Measurements from ENCODE around the gene PPP2R5E.

PPP2R5E gene

DNA sequence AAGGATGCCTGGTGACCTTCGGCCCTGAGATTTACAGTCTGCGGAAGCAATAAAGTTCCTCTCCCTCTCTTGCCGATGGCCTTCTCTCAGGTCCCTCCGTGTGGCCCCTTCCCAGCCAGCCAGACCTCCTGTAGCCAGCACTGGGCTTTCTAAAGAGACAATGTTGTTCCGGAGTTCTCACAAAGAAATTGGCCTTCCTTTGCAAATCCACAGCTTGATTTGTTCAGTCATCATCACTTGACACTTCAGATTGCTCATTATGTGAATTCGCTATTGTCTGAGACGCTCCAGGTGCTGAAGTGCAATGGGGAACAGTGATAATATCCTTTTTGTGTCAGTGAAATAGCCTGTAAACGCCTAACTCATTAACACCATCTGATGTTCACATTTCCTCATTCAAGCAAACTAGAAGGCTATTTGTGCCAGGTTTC is 180.8 kb downstream of the PPP2R5E start:
- DNase-seq, result no peak

DNA sequence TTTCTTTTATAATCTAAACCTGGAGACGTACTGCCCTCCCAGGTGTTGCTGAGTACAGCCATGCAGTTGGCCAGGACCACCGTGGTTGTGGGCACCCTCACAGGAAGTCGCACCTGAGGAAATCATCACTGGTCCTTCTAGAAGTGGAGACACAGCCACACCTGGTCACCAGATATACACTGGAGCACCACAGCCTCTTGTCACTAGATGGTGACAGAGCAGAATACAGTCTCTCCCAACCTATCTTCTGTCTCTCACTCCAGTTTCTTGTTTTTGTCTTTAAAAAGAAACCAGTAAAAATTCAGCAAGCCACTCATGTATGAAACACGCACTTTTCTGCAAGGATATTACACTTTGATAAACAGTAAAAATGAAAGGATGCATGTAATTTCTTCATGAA is 181.4 kb downstream of the PPP2R5E start:
- no peak for DNase-seq

DNA sequence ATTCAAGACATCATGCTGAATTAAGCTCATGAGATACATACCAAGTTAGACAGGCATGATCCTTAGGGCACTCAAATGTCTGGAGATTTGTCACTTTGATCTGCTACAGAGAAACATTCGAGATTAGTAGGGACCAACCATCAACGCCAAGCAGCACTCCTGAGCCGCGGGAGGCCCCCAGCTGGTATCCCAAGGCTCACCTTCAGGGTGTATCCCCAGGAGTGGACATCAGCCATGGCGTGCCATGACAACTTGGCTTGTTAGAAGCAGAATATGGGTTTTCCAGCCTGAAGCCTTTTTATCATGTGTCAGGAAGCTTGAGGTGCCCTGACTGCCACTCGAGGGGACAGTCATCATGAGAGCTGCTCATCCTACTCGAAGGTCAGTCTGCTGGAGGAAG is 185.3 kb downstream of the PPP2R5E start:
- DNase-seq, result no peak

DNA sequence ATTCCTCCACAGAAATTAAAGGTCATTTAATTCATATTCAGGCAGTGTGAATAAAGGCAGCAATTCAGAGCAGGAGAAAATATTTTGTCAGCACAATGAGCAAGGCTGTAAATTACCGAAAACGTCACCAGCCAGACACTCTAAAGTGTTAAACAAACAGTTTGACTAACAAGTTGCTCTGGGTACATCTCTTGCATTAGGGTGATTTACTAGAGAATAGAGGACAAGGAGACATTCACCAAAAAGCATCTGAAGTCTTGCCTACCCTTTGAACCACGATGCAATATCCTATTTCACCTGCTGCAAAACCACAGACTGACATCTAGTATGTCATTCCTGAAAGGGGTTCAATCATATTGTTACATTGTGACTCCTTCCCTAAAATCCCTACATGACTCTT is 197.4 kb downstream of the PPP2R5E start:
- DNase-seq, result no peak

DNA sequence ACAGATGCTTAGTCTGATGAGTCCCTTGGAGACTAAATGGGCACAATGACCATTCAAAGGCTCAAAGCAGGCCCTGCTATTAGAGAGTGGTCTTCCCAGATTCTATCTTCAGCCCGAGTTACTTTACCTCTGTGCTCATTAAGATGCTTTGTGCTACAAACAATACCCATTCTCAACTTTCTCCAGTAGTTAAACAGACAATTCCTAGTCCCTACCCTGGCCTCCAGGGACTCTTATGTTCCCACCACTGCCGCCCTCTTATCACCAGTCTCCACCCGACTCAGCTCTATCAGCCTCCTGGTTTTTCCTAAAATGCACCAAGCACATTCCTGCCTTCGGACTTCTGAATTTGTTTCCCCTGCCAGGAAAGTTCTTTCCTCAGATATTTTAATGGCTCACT is 198.8 kb downstream of the PPP2R5E start:
- no peak for DNase-seq

DNA sequence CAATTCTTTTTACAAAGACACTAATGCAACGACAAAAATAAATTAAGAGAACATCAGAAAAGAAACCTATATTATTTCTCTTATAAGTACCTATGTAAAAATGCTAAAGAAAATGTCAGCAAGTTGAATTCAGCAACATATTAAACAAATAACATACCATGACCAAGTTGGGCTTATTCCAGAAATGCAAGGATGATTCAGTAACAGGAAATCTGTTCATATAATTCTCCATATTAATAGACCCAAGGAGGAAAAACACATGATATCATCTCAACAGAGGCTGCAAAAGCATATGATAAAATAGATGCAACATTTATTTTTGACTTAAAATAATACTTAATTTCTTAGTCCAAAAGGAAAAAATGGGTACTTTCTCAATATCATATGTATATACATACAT is 199.3 kb downstream of the PPP2R5E start:
- DNase-seq, result no peak

DNA sequence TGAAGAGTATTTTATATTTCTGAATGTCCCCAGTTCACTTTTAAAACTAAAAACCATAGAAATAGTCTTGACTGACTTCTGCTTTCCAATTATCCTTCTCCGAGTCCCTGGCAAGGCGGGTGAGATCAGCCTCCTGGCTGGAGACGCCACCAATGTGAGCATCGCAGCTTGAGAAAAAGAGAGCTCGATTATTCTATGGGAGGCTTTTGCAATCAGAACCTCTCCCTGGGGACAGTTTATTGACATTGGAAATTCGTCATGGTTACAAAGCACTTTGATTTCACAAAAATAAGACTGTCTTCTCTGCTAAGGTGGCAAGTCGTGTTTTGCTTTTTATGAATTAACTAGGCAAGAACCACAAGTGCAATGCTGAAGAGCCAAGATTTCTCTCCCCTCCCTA is 200.8 kb downstream of the PPP2R5E start:
- no peak for DNase-seq

DNA sequence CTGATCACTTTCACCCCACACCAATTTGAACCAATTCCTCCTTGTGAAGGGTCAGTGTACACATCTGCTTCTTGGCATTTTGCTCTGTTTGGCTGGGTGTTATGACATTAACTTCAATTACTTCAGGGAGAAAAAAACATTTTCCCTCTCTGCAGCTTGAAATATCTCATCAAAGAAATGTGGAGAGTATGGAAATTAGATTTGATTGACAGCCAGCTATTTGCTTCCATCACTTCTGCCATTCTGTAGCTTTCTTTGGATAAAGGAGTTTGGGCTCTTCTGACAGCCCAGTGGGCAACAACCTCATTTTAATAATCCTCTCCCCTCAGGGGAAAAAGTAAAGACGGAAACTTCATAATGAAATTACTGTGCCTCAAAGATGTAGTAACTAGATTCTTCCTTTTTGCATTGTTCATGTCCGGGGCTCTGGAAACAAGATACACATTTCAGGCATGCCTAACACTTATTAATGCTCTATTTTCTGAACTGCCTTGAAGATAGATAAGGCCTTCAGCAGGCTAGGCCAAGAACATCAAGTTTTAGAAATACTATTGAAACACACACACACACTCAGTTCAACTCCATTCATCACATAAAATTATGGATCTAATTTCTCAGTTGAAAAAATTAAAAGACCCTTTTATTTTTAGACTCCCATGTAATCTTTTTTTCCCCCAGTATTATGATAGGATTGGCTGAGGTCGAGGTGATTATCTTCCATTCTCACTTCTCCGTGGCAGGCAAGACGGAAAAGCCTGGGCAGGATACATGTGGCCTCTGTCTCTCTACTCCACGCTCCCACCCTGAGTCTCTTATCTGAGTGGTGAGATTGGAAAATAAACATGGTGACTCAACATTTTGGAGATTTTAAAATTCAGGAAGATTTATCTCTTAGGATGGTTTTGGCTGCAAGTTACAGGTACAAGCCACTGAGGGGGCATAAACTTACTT is 214.1 kb downstream of the PPP2R5E start:
- DNase-seq, result no peak

DNA sequence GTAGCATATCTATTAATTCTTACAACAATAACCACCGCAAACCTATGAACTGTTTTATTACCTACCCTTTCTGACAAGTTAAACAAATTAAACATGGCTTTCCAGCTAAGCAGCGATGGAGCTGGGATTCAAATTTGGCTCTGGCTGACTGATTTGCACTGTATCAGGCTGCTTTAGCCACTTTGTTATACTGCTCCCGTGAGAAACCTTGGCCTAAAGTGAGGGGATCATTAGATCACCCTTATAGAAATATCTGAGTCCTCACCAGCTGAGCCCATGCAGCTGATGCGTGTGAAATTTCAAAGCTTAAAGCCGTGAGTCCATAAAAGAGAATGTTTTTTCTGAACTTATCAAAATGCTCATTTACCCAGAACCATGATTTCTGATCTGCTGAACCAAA is 216.3 kb downstream of the PPP2R5E start:
- DNase-seq, result no peak

DNA sequence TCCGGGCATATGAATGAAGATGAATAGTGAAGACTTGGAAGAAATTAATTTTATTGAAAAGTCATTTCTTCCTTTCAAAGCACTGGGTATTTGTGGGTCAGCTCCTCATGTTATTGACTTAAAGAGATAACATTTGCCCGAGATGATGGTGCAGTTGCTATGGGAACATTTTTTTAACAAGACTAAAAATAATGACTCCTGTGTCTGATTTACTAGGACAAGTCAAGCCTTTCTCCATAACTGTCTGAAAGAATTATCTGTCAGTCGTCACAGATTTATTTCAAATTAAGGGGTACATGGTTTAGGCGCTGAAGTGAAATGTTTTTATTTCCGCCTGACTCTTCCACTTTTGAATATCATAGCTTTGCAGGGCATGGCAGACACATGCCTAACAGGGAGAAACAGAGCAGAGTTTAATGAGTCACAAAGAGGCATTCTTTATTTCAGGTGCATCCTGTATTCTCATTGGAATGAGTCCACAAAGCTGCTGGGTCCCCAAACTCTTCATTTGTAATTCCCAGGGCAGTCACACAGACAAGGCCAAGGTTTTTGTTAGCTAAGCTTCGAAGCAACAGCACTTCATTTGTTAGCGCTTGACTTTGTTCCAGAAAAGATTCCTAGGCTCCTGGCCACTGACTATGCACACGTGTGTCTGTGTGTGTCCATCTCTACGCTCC is 220.1 kb downstream of the PPP2R5E start:
- no peak for DNase-seq

DNA sequence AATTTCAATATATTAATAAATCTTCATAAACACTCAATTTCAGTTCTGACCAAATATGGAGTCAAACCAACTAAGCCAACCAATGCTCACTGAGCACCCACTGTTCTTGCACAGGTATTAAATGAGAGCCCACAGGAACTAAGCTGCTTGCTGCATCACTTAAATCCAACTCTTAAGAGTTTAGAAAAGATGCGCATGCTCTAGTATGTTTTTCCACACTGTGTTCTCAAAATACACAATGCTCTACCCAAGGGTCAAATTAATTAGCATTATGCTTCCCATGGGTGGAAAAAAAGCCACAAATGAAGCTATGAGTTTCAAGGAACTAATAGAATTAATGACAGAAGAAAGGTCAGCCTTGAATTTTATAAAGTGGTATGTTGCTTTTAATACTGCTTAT is 220.7 kb downstream of the PPP2R5E start:
- no peak for DNase-seq
